Keratinocyte (primary cell): ENCODE data around the gene DPYD. TPM values are rescaled to one million over a fixed set of nuclear protein-coding genes. Genes with fewer than 3 reads are reported as not detected.

Experiments used
- DNase-seq: peaks from one replicate; pipeline ENCODE4 v3.0.0-alpha.2; 2011; ENCODE audit warnings: low read depth, missing footprints, low spot score
- FAIRE-seq: peaks from 2 replicates; lab custom pipeline; 2011; peaks lifted over from hg19 to GRCh38; lab: Jason Lieb, UNC
- H2AFZ ChIP-seq: 2 replicates; pipeline ENCODE4 v1.6.0; 2012; ENCODE audit warnings: low read length, control low read depth, inconsistent platforms; ENCODE audit not compliant: control insufficient read depth
- H3K27ac ChIP-seq: 2 replicates; pipeline ENCODE4 v1.5.1; 2011; ENCODE audit warnings: low read length; ENCODE audit not compliant: control insufficient read depth, insufficient read depth
- H3K27me3 ChIP-seq: 3 replicates; pipeline ENCODE4 v1.6.0; 2011; ENCODE audit warnings: low read length; ENCODE audit not compliant: control insufficient read depth, insufficient read depth; ENCODE audit errors: extremely low read depth
- H3K36me3 ChIP-seq, 2 experiments: 2 replicates in 1 of 2; 3 replicates in 1 of 2; pipeline ENCODE4 v1.5.1; 2011; ENCODE audit warnings: low read length in 2 of 2, mild to moderate bottlenecking in 1 of 2; ENCODE audit not compliant: control insufficient read depth in 2 of 2, insufficient read depth in 2 of 2; ENCODE audit errors: extremely low read depth in 1 of 2
- H3K4me1 ChIP-seq: 3 replicates; pipeline ENCODE4 v1.5.1; 2011; ENCODE audit warnings: low read length; ENCODE audit not compliant: control insufficient read depth, insufficient read depth; ENCODE audit errors: extremely low read depth
- H3K4me2 ChIP-seq: 3 replicates; pipeline ENCODE4 v1.6.0; 2011; ENCODE audit warnings: low read depth, low read length; ENCODE audit not compliant: control insufficient read depth, insufficient read depth; ENCODE audit errors: extremely low read depth
- H3K4me3 ChIP-seq, 3 experiments: fragments of 200-600 bp in 1 of 3; sonication (generic) in 1 of 3; 2 replicates in 2 of 3; 3 replicates in 1 of 3; pipeline ENCODE4 v1.5.1; 2011 to 2016; ENCODE audit warnings: low read length in 3 of 3, mild to moderate bottlenecking in 3 of 3, control low read depth in 2 of 3, inconsistent platforms in 1 of 3, low read depth in 1 of 3, mixed read lengths in 1 of 3, mixed run types in 1 of 3, moderate library complexity in 1 of 3; ENCODE audit not compliant: control insufficient read depth in 2 of 3, insufficient read depth in 2 of 3; ENCODE audit errors: extremely low read depth in 1 of 3
- H3K79me2 ChIP-seq: 2 replicates; pipeline ENCODE4 v1.6.0; 2012; ENCODE audit warnings: low read length; ENCODE audit not compliant: control insufficient read depth, insufficient read depth
- H3K9ac ChIP-seq: 3 replicates; pipeline ENCODE4 v1.6.0; 2011; ENCODE audit warnings: low read length; ENCODE audit not compliant: control insufficient read depth, insufficient read depth; ENCODE audit errors: extremely low read depth
- H3K9me1 ChIP-seq: 3 replicates; pipeline ENCODE4 v1.6.0; 2011; ENCODE audit warnings: low read length; ENCODE audit not compliant: control insufficient read depth, insufficient read depth; ENCODE audit errors: extremely low read depth
- H3K9me3 ChIP-seq: 2 replicates; pipeline ENCODE4 v1.5.1; 2012; ENCODE audit warnings: low read depth, low read length; ENCODE audit not compliant: control insufficient read depth
- H4K20me1 ChIP-seq: 3 replicates; pipeline ENCODE4 v1.6.0; 2011; ENCODE audit warnings: low read length; ENCODE audit not compliant: control insufficient read depth, insufficient read depth; ENCODE audit errors: extremely low read depth
- EZH2 ChIP-seq: IDR thresholded peaks from one replicate; pipeline ENCODE4 v1.6.1; 2012; ENCODE audit warnings: inconsistent platforms, mild to moderate bottlenecking, low read length, moderate library complexity
- dilution Hi-C: fragments of 300-500 bp; cut with MboI; formaldehyde crosslinking; loops from one replicate; pipeline ENCODE4 v1.7.0; 2020; ENCODE audit warnings: low sequenced_read_pairs; ENCODE audit not compliant: extremely low pct_ligation_motif_present
- polyA plus RNA-seq, 5 experiments: library from polyadenylated mRNA; depleted of rRNA in 3 of 5; stranded (reverse) in 3 of 5; stranded (forward) in 1 of 5; unstranded in 1 of 5; fragments of >200 nt; gene quantifications; 1 replicate in 1 of 5; 2 replicates in 3 of 5; 3 replicates in 1 of 5; pipeline versions ENCODE4 v1.2.1 to v1.2.3, GENCODE V29; 2011 to 2012; ENCODE audit warnings: missing spikeins in 2 of 5, low read depth in 1 of 5, low replicate concordance in 1 of 5
- TF ChIP-seq, protein P1 (sequence below), 3 experiments: IDR thresholded peaks in 1 of 3; conservative IDR thresholded peaks in 1 of 3; optimal IDR thresholded peaks in 1 of 3; 2 replicates in 2 of 3; 3 replicates in 1 of 3; pipeline versions ENCODE3 to v1.5.1; 2011; ENCODE audit warnings: low read length in 3 of 3, mild to moderate bottlenecking in 3 of 3, moderate library complexity in 2 of 3, control low read depth in 1 of 3, inconsistent platforms in 1 of 3; ENCODE audit not compliant: insufficient read depth in 2 of 3; ENCODE audit errors: extremely low read depth in 1 of 3

Gene DPYD
- polyA plus RNA-seq, 1 donor (not counting 4 experiments of a cell fraction or from before 2014, with no cell fraction given), result 1.9 TPM

DNA sequence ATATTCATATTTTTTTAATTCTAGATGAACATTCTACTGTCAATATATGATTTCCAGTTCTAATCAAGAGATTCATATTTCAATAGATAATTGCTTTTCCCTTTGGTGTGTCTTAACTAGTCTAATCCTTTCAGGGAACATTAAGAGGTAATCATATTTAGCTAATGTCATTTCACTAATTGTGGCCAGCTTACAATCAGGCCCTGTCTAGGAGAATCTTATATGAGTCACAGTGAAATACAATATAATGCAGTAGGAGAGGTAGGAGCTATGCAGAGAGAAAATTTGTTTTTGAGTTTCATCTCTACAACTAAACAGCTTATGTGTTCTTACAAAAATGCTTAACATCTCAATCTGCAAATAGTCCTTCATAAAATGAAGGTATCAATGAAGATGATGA is 85.9 kb downstream of the DPYD start:
- Histone ChIP-seq H3K9ac (no peak overlapping the region), H3K4me3 (no peak overlapping the region), H3K4me2 (no peak overlapping the region), H2AFZ (no peak overlapping the region), H3K79me2 (no peaks in the 10 kb centered on the region), H3K36me3 (no peaks in the 10 kb centered on the region), H3K27ac (no peak overlapping the region), H3K9me1 (no peaks in the 10 kb centered on the region), H3K4me1 (no peaks in the 10 kb centered on the region), H4K20me1 (no peaks in the 10 kb centered on the region), H3K9me3 (no peaks in the 10 kb centered on the region), H3K27me3 (no peaks in the 10 kb centered on the region)
- FAIRE-seq, result no peak
- TF ChIP-seq, protein P1, sequence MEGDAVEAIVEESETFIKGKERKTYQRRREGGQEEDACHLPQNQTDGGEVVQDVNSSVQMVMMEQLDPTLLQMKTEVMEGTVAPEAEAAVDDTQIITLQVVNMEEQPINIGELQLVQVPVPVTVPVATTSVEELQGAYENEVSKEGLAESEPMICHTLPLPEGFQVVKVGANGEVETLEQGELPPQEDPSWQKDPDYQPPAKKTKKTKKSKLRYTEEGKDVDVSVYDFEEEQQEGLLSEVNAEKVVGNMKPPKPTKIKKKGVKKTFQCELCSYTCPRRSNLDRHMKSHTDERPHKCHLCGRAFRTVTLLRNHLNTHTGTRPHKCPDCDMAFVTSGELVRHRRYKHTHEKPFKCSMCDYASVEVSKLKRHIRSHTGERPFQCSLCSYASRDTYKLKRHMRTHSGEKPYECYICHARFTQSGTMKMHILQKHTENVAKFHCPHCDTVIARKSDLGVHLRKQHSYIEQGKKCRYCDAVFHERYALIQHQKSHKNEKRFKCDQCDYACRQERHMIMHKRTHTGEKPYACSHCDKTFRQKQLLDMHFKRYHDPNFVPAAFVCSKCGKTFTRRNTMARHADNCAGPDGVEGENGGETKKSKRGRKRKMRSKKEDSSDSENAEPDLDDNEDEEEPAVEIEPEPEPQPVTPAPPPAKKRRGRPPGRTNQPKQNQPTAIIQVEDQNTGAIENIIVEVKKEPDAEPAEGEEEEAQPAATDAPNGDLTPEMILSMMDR (optimal IDR thresholded peaks at IDR 0.05 in 1 of 3, IDR thresholded peaks at IDR 0.05 in 1 of 3, conservative IDR thresholded peaks at IDR 0.05 in 1 of 3; ENCODE audit: extremely low read depth in 1 of 3, insufficient read depth in 2 of 3, low read length in 3 of 3), result no peak
- dilution Hi-C loops, result no loop called here
- no peak for DNase-seq

DNA sequence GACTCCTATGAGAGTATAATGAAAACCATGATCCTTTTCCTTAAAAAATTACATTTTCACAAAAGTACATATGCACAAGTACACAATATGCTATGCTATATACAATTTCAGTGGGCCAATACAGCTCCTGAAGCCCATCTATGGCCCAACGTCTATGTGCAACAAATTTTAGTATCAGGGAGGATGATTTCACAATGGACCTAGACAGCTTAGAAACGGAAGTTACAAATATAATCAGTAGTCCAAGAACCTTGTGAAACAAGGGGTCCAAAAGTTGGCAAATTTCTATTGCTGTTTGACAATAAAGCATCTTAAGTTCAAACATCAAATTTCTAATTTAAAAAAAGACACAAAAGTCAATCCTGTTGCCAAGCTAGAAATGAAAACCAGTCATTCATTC is 87.0 kb downstream of the DPYD start:
- Histone ChIP-seq H3K4me1 (no peaks in the 10 kb centered on the region), H3K9me1 (no peaks in the 10 kb centered on the region)

More for the DNA sequence above, 87.0 kb downstream of the DPYD start:
- Histone ChIP-seq H3K27ac (no peak overlapping the region), H4K20me1 (no peaks in the 10 kb centered on the region), H3K27me3 (no peaks in the 10 kb centered on the region), H3K4me2 (no peak overlapping the region), H2AFZ (no peak overlapping the region), H3K9me3 (no peaks in the 10 kb centered on the region), H3K36me3 (no peaks in the 10 kb centered on the region), H3K79me2 (no peaks in the 10 kb centered on the region), H3K4me3 (no peak overlapping the region), H3K9ac (no peak overlapping the region)
- dilution Hi-C loops, result no loop called here
- DNase-seq (no peak), FAIRE-seq (no peak)
- no peak for TF ChIP-seq EZH2
- TF ChIP-seq, protein P1 (optimal IDR thresholded peaks at IDR 0.05 in 1 of 3, IDR thresholded peaks at IDR 0.05 in 1 of 3, conservative IDR thresholded peaks at IDR 0.05 in 1 of 3; ENCODE audit: extremely low read depth in 1 of 3, insufficient read depth in 2 of 3, low read length in 3 of 3), result no peak
